ENCODE measurements around the gene FRMD5. TPM values are rescaled to one million over a fixed set of nuclear protein-coding genes. Genes with fewer than 3 reads are reported as not detected.
A peak's percentile ranks its signal among the peaks of the same experiment; 100 is the strongest.
"Not testable (repeated sequence)": the region's sequence is repeated elsewhere in the genome, so short reads cannot be mapped to it uniquely, and the experiment has no call there.

Gene FRMD5
- total RNA-seq, 2 experiments from 2014 or later, result not detected

DNA sequence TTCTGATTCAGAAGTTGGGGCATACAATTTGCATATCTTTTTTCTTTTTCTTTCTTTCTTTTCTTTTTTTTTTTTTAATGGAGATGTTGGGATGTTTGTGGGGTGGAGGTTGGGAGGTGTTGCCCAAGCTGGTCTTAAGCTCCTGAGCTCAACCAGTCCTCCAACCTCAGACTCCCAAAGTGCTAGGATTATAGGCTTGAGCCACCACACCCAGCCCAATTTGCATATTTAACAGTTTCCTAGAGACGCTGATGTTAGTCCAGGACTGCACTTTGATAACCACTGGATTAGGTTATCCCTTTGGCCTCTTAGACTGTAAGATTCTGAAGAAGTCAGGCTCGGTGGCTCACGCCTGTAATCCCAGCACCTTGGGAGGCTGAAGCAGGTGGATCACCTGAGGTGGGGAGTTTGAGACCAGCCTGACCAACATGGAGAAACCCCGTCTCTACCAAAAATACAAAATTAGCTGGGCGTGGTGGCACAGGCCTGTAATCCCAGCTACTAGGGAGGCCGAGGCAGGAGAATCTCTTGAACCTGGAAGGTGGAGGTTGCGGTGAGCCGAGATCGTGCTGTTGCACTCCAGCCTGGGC is 365.0 kb downstream of the FRMD5 start:
- H3K27me3 Mint-ChIP-seq, DNase-seq, H3K9me3 Mint-ChIP-seq: not testable (repeated sequence)
- Mint-ChIP-seq H3K4me3 (peak overlapping the region; percentile 90), H3K27ac (peak overlapping the region; percentile 52), H3K4me1 (peaks cover 57% of the 10 kb centered on the region), H3K36me3 (ENCODE audit: low read depth) (peaks cover 56% of the 10 kb centered on the region)
- ChIA-PET CTCF (interaction anchor here (2.0 kb wide), 1 partner anchor 53 kb away, joined by 8 read pairs; the partner anchor contains the start of gene ELL3), POLR2A (interaction anchor here (1.9 to 5.1 kb wide), 2 partner anchors 18 to 29 kb away, joined by 4 to 18 read pairs; partner anchors contain the start of genes HYPK and SERINC4)

DNA sequence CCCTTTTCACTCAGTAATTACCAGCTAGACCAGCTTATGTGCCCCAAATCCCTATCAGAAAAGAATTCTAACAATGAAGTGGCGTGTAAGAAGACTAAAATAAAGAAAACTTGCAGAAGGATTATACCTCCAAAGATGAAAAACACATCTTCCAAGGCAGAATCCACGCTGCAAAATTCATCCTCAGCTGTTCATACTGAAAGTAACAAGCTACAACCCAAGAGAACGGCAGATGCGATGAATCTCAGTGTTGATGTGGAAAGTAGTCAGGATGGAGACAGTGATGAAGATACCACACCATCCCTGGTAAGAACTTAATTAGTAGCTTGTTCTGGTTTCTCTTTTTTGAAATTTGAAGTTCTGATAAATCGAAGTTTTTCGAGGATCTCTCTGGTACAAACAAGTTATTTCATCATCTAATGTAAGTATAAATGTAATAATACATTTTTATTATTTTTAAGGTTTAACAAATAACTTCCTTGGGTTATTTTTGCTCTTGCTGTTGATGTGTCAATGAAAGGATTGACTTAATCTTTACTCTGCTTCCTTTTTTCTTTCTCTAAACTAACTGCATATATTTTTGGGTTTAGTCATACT is 366.9 kb downstream of the FRMD5 start:
- DNase-seq, result peak; percentile 30
- H3K27ac Mint-ChIP-seq, result peak overlapping the region; percentile 91
- H3K36me3 Mint-ChIP-seq (ENCODE audit: low read depth), result peaks cover 49% of the 10 kb centered on the region
- peaks cover 3% of the 10 kb centered on the region for H3K9me3 Mint-ChIP-seq
- ChIA-PET POLR2A (interaction anchor here (0.9 to 10.8 kb wide), 9 partner anchors 8 to 457 kb away, joined by 3 to 163 read pairs (median 7); partner anchors contain the start of genes ELL3, HYPK, PDIA3 and SERF2), CTCF (interaction anchor here (1.3 to 2.3 kb wide), 3 partner anchors 9 to 58 kb away, joined by 5 to 12 read pairs (median 5); no protein-coding TSS in a partner anchor)
- no peaks in the 10 kb centered on the region for H3K27me3 Mint-ChIP-seq
- H3K4me1 Mint-ChIP-seq, result peaks cover 69% of the 10 kb centered on the region
- peak overlapping the region; percentile 90 for H3K4me3 Mint-ChIP-seq

DNA sequence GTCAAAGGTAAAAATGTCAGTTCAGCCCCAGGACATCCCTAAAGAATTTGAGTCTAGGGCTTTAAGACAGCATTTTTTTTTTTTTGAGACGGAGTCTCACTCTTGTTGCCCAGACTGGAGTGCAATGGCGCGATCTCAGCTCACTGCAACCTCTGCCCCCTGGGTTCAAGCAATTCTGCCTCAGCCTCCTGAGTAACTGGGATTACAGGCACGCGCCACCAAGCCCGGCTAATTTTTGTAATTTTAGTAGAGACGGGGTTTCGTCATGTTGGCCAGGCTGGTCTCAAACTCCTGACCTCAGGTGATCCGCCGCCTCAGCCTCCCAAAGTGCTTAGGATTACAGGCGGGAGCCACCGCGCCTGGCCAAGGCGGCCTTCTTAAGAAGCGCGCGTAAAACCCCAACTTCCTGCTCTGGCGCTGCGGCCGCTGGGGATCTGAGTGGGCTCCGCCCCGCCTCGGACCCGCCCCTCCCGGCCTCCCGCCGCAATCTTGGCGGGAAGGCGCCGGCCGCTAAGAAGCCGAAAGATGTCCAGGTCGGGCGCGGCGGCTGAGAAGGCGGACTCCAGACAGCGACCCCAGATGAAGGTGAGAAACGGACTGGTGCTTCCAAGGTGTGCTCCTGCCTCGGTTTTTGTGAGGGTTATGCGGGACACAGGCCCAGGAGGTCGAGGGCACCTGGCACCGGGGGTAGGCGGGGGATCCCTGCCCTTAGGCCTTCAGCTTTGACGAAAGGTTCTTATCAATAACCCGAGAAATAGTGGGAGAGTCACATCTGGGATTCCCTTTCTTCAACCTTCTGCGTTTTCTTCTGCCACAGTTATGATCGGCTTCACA is 368.3 kb downstream of the FRMD5 start, which contains the start of gene WDR76:
TSS of gene WDR76 (plus strand) at position 495 of the 834 bp plus-strand sequence. CDS start at position 526, 31 bp downstream.
- Mint-ChIP-seq H3K4me1 (peaks cover 73% of the 10 kb centered on the region), H3K27ac (peak within 1 kb of the TSS; percentile 93), H3K4me3 (peak within 1 kb of the TSS; percentile 90), H3K27me3 (no peaks in the 10 kb centered on the region), H3K9me3 (peaks cover 3% of the 10 kb centered on the region), H3K36me3 (ENCODE audit: low read depth) (peaks cover 41% of the 10 kb centered on the region)
- POLR2A ChIA-PET, result interaction anchor here (0.8 to 10.8 kb wide), 11 partner anchors 10 to 900 kb away, joined by 3 to 163 read pairs (median 6); partner anchors contain the start of genes EIF3J, ELL3, HYPK and PDIA3
- CTCF ChIA-PET, result interaction anchor here (1.0 to 2.3 kb wide), 4 partner anchors 7 to 57 kb away, joined by 3 to 12 read pairs (median 5); partner anchors contain the start of gene ELL3
- peak; percentile 86 for DNase-seq

DNA sequence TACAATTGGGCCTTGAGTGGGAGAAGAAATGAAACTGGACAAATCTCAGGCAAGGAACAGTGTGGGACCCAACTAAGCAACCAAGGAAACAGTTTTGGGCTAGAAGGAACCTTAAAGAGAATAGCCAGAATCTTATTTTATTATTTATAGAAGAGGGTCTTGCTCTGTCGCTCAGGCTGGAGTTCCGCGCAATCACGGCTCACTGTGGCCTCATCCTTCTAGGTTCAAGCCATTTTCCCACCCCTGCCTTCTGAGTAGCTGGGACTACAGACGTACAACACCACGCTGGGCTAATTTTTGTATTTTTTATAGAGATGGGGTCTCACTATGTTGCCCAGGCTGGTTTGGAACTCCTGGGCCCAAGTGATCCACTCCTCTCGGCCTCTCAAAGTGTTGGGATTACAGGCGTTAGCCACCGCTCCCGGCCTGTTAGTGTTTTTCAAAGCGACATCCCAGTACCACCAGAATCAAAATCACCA is 369.0 kb downstream of the FRMD5 start:
- peaks cover 41% of the 10 kb centered on the region for H3K36me3 Mint-ChIP-seq (ENCODE audit: low read depth)
- H3K27ac Mint-ChIP-seq, result peak overlapping the region; percentile 93
- peaks cover 74% of the 10 kb centered on the region for H3K4me1 Mint-ChIP-seq
- CTCF ChIA-PET, result no interaction called here
- H3K9me3 Mint-ChIP-seq, result peaks cover 3% of the 10 kb centered on the region
- peak overlapping the region; percentile 90 for H3K4me3 Mint-ChIP-seq
- no peaks in the 10 kb centered on the region for H3K27me3 Mint-ChIP-seq
- DNase-seq, result no peak
- POLR2A ChIA-PET, result interaction anchor here (1.7 to 10.8 kb wide), 4 partner anchors 26 to 900 kb away, joined by 3 to 163 read pairs (median 47); partner anchors contain the start of genes HYPK, SERF2 and SERINC4

DNA sequence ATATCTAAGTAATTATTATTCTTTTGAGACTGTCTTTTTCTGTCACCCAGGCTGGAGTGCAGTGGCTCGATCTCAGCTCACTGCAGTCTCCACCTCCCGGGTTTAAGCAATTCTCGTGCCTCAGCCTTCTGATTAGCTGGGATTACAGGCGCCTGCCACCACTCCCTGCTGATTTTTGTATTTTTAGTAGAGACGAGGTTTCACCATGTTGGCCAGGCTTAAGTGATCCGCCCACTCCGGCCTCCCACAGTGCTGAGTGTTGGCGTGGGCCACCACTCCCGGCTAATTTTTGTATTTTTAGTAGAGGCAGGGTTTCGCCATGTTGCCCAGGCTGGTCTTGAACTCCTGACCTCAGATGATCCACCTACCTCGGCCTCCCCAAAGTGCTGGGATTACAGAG is 369.8 kb downstream of the FRMD5 start:
- peaks cover 41% of the 10 kb centered on the region for H3K36me3 Mint-ChIP-seq (ENCODE audit: low read depth)
- ChIA-PET CTCF (interaction anchor here (0.9 to 1.5 kb wide), 4 partner anchors 25 to 83 kb away, joined by 3 to 6 read pairs (median 4); partner anchors contain the start of genes ELL3, HYPK and SERINC4), POLR2A (interaction anchor here (0.6 to 10.8 kb wide), 11 partner anchors 8 to 901 kb away, joined by 3 to 163 read pairs (median 6); partner anchors contain the start of genes ELL3, HYPK, PDIA3 and SERF2)
- H3K27ac Mint-ChIP-seq, result peak overlapping the region; percentile 93
- not testable (repeated sequence) for DNase-seq, H3K9me3 Mint-ChIP-seq, H3K4me3 Mint-ChIP-seq, H3K27me3 Mint-ChIP-seq
- peaks cover 76% of the 10 kb centered on the region for H3K4me1 Mint-ChIP-seq

DNA sequence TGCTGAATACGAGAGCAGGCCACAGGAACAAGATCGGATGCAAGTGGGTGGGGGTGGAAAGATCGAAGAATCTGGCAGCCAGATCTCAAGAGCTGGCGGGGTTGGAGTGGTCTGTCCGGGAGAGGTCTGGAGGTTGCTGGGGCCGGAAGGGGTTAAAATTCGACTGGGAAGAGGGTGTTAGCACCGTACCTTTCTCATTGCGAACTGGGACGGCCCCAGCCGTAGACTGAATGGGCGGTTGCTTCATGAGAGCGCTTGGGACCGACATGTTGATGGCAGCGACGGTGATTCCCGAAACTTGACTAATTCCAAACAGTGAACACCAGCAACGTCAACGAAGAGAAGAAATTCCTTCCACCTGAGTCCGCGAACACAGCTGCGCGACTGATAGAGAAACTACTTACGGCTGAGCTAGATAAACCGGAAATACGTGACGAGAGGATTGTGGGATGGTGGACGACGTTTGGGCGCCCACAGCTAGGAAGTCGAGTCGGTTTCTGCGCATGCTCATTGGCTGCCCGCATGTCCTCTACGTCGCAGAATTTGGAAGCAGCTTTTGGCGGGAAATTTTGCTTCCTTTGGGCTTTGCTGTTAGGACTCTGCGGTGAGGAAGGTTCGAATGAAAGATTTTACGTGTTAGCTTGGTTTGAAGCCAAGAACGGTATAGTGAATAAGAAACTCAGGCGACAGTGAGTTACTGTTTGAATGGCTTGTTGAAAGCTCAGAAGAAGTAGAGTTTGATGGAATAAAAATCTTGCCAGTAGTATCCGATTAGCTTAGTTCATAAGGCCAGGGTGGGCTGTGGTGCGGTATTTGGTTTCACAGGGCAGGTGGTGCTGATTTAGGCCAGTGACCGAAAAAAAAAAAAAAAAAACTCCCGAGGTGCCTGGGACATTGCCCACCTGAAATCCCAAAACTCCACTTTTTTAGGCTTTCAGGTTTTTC is 370.5 kb downstream of the FRMD5 start, which contains the start of gene MFAP1:
TSS of gene MFAP1 (minus strand) at position 389 of the 945 bp plus-strand sequence. CDS start at position 268, 121 bp downstream.
- H3K36me3 Mint-ChIP-seq (ENCODE audit: low read depth), result peaks cover 37% of the 10 kb centered on the region
- H3K9me3 Mint-ChIP-seq, result peaks cover 3% of the 10 kb centered on the region
- H3K4me1 Mint-ChIP-seq, result peaks cover 71% of the 10 kb centered on the region
- peak within 1 kb of the TSS; percentile 98 for H3K4me3 Mint-ChIP-seq
- CTCF ChIA-PET, result interaction anchor here (0.6 to 1.5 kb wide), 7 partner anchors 8 to 82 kb away, joined by 3 to 6 read pairs (median 4); partner anchors contain the start of genes ELL3, HYPK and SERINC4
- no peaks in the 10 kb centered on the region for H3K27me3 Mint-ChIP-seq
- POLR2A ChIA-PET, result interaction anchor here (0.6 to 10.8 kb wide), 14 partner anchors 8 to 78 kb away, joined by 3 to 163 read pairs (median 6); partner anchors contain the start of genes ELL3, HYPK, PDIA3 and SERF2
- DNase-seq, result peak; percentile 93
- H3K27ac Mint-ChIP-seq, result peak within 1 kb of the TSS; percentile 93

DNA sequence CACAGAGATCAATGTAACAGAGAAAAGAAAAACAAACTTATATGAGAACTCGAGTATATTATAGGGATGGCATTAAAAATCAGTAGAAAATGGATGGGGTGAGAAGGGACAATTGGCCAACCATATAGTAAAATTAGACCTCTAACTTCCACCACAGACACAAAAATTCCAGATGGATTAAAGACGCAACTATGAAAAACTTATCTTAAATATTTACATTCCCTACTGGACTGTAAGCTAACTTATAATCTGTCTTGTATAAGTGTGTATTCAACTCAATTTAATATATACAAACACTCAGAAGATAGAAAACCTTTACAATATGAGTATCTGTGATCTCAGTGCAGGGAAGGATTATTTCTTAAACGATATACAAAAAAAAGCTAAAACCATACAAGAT is 373.6 kb downstream of the FRMD5 start:
- DNase-seq, result no peak
- Mint-ChIP-seq H3K27me3 (no peaks in the 10 kb centered on the region), H3K36me3 (ENCODE audit: low read depth) (peaks cover 32% of the 10 kb centered on the region), H3K4me1 (peaks cover 65% of the 10 kb centered on the region), H3K27ac (peak overlapping the region; percentile 13), H3K9me3 (peaks cover 3% of the 10 kb centered on the region), H3K4me3 (peak overlapping the region; percentile 34)
- CTCF ChIA-PET, result interaction anchor here (1.2 kb wide), 1 partner anchor 11 kb away, joined by 3 read pairs; no protein-coding TSS in a partner anchor
- POLR2A ChIA-PET, result interaction anchor here (1.4 to 10.8 kb wide), 5 partner anchors 11 to 29 kb away, joined by 4 to 163 read pairs (median 8); partner anchors contain the start of genes HYPK and SERINC4

Other genes with a start within 250 kb of the FRMD5 start
- 10 to 100 TPM; 48.7 to 53.4 TPM for gene GOLM2, start 93.4 kb upstream of the FRMD5 start, total RNA-seq
- gene CTDSPL2, start 232.4 kb upstream of the FRMD5 start, total RNA-seq, result 10 to 100 TPM; 64.9 to 66.7 TPM

All from activated CD4-positive, alpha-beta memory T cell treated with anti-CD3 and anti-CD28 coated beads, Interleukin-2, amount 10 ng/mL, durations not matched to agents 7 days and 5 days (primary cell).